Measurements from ENCODE around the gene CPNE5. TPM values are rescaled to one million over a fixed set of nuclear protein-coding genes. Genes with fewer than 3 reads are reported as not detected.

Gene CPNE5
- polyA plus RNA-seq, 1 donor (not counting 4 experiments of a cell fraction or from before 2014, with no cell fraction given): 0.05 TPM

GRCh38 chr6:36884610-36885009 lies 45.4 kb upstream of the CPNE5 start:
- no peaks in the 10 kb centered on the region for H3K27me3 ChIP-seq (ENCODE audit: control insufficient read depth, extremely low read depth, insufficient read depth, low read length)
- no peaks in the 10 kb centered on the region for H3K9me1 ChIP-seq (ENCODE audit: control insufficient read depth, extremely low read depth, insufficient read depth, low read length)
- FAIRE-seq: no peak
- H3K36me3 ChIP-seq (ENCODE audit: control insufficient read depth in 2 of 2, extremely low read depth in 1 of 2, insufficient read depth in 2 of 2, low read length in 2 of 2): no peaks in the 10 kb centered on the region
- H3K4me1 ChIP-seq (ENCODE audit: control insufficient read depth, extremely low read depth, insufficient read depth, low read length): peaks cover 11% of the 10 kb centered on the region
- dilution Hi-C loops (cut with MboI; ENCODE audit: extremely low pct_ligation_motif_present, low sequenced_read_pairs): no loop called here
- no peak overlapping the region for H3K4me3 ChIP-seq (ENCODE audit: control insufficient read depth in 2 of 3, extremely low read depth in 1 of 3, insufficient read depth in 2 of 3, low read depth in 1 of 3, low read length in 3 of 3)
- H2AFZ ChIP-seq (ENCODE audit: control insufficient read depth, low read length): no peak overlapping the region
- no peaks in the 10 kb centered on the region for H4K20me1 ChIP-seq (ENCODE audit: control insufficient read depth, extremely low read depth, insufficient read depth, low read length)
- H3K4me2 ChIP-seq (ENCODE audit: control insufficient read depth, extremely low read depth, insufficient read depth, low read depth, low read length): no peak overlapping the region
- H3K9me3 ChIP-seq (ENCODE audit: control insufficient read depth, low read depth, low read length): no peaks in the 10 kb centered on the region
- H3K9ac ChIP-seq (ENCODE audit: control insufficient read depth, extremely low read depth, insufficient read depth, low read length): no peak overlapping the region
- no peak for DNase-seq (ENCODE audit: low read depth, low spot score)
- TF ChIP-seq EZH2 (IDR thresholded peaks at IDR 0.05; ENCODE audit: low read length): no peak
- TF ChIP-seq, protein P1, sequence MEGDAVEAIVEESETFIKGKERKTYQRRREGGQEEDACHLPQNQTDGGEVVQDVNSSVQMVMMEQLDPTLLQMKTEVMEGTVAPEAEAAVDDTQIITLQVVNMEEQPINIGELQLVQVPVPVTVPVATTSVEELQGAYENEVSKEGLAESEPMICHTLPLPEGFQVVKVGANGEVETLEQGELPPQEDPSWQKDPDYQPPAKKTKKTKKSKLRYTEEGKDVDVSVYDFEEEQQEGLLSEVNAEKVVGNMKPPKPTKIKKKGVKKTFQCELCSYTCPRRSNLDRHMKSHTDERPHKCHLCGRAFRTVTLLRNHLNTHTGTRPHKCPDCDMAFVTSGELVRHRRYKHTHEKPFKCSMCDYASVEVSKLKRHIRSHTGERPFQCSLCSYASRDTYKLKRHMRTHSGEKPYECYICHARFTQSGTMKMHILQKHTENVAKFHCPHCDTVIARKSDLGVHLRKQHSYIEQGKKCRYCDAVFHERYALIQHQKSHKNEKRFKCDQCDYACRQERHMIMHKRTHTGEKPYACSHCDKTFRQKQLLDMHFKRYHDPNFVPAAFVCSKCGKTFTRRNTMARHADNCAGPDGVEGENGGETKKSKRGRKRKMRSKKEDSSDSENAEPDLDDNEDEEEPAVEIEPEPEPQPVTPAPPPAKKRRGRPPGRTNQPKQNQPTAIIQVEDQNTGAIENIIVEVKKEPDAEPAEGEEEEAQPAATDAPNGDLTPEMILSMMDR (optimal IDR thresholded peaks at IDR 0.05 in 1 of 3, IDR thresholded peaks at IDR 0.05 in 1 of 3, conservative IDR thresholded peaks at IDR 0.05 in 1 of 3; ENCODE audit: extremely low read depth in 1 of 3, insufficient read depth in 2 of 3, low read length in 3 of 3): no peak
- peaks cover 23% of the 10 kb centered on the region for H3K79me2 ChIP-seq (ENCODE audit: control insufficient read depth, insufficient read depth, low read length)
- no peak overlapping the region for H3K27ac ChIP-seq (ENCODE audit: control insufficient read depth, insufficient read depth, low read length)

DNA sequence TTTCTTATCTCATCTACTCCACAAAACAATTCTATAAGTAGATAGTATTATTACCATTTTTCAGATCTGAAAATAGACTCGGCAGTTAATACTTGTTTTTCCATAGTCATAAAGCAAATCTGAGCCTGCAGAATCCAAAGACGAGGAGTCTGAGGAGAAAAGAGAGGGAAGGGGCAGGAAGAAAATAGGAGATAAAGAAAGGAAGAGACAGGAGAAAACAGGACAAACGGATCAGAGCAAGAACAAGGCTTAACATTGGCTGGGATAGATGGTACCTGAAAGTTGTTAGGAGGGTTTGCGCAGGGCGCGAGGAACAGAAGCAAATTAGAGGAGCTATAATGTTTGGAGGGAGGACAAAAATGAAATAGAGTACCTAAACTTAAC lies 36.0 kb upstream of the CPNE5 start:
- H4K20me1 ChIP-seq (ENCODE audit: control insufficient read depth, extremely low read depth, insufficient read depth, low read length): no peaks in the 10 kb centered on the region
- H3K36me3 ChIP-seq (ENCODE audit: control insufficient read depth in 2 of 2, extremely low read depth in 1 of 2, insufficient read depth in 2 of 2, low read length in 2 of 2): peaks cover under 1 to 6% of the 10 kb centered on the region in 2 experiments
- H2AFZ ChIP-seq (ENCODE audit: control insufficient read depth, low read length): peak overlapping the region; percentile 94
- H3K27ac ChIP-seq (ENCODE audit: control insufficient read depth, insufficient read depth, low read length): peak overlapping the region; percentile 96
- H3K79me2 ChIP-seq (ENCODE audit: control insufficient read depth, insufficient read depth, low read length): peaks cover 22% of the 10 kb centered on the region
- H3K9me3 ChIP-seq (ENCODE audit: control insufficient read depth, low read depth, low read length): no peaks in the 10 kb centered on the region
- peak overlapping the region; percentile 97 for H3K4me2 ChIP-seq (ENCODE audit: control insufficient read depth, extremely low read depth, insufficient read depth, low read depth, low read length)
- no peaks in the 10 kb centered on the region for H3K9me1 ChIP-seq (ENCODE audit: control insufficient read depth, extremely low read depth, insufficient read depth, low read length)
- dilution Hi-C loops (cut with MboI; ENCODE audit: extremely low pct_ligation_motif_present, low sequenced_read_pairs): no loop called here
- no peaks in the 10 kb centered on the region for H3K27me3 ChIP-seq (ENCODE audit: control insufficient read depth, extremely low read depth, insufficient read depth, low read length)
- DNase-seq (ENCODE audit: low read depth, low spot score): no peak
- peak overlapping the region; percentile 73 to 95 (median 93) for H3K4me3 ChIP-seq (ENCODE audit: control insufficient read depth in 2 of 3, extremely low read depth in 1 of 3, insufficient read depth in 2 of 3, low read depth in 1 of 3, low read length in 3 of 3)
- no peak for TF ChIP-seq EZH2 (IDR thresholded peaks at IDR 0.05; ENCODE audit: low read length)
- TF ChIP-seq, protein P1 (optimal IDR thresholded peaks at IDR 0.05 in 1 of 3, IDR thresholded peaks at IDR 0.05 in 1 of 3, conservative IDR thresholded peaks at IDR 0.05 in 1 of 3; ENCODE audit: extremely low read depth in 1 of 3, insufficient read depth in 2 of 3, low read length in 3 of 3): no peak
- FAIRE-seq: no peak
- peaks cover 19% of the 10 kb centered on the region for H3K4me1 ChIP-seq (ENCODE audit: control insufficient read depth, extremely low read depth, insufficient read depth, low read length)
- peak overlapping the region; percentile 97 for H3K9ac ChIP-seq (ENCODE audit: control insufficient read depth, extremely low read depth, insufficient read depth, low read length)

All from keratinocyte (primary cell).